ENCODE results near the gene GRM8. TPM values are rescaled to one million over a fixed set of nuclear protein-coding genes. Genes with fewer than 3 reads are reported as not detected.

GRM8 gene
- total and polyA plus RNA-seq, 10 of the 15 experiments (the other 5 are each of a cell fraction or from before 2014, with no cell fraction given) = 0.33 to 7.1 (median 0.45) TPM; not detected in 2

DNA sequence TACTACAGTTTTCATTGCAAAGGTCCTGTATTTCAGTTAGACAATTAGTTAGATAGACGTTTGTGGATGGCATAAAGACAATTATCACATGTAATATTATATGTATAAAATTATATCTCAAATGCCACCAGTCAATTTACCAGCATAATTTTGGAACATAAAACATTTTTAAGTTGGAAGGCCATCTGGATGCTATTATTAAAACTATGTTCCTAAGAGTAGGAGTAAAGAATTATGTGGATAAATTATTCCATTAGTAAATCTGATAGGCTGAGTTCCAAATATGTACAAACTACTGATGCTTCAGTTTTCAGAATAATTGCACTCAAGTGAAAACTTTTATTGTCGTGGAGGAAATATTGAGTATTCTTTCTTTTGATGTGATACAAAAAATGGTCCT is 790.3 kb downstream of the GRM8 start:
- 50% methylated on average over 2 of the region's 2 CpGs for WGBS (ENCODE audit: insufficient coverage, insufficient replicate concordance, low lambda C conversion rate, missing lambda C conversion rate)
- no peak overlapping the region for H3K27ac ChIP-seq (ENCODE audit: control insufficient read depth, insufficient read depth)
- ATAC-seq = no peak
- no peak overlapping the region for H3K4me3 ChIP-seq
- CTCF ChIA-PET = no interaction called here
- no peaks in the 10 kb centered on the region for H3K27me3 ChIP-seq (replicated peaks in 1 of 2; ENCODE audit: control insufficient read depth in 2 of 2, insufficient read depth in 2 of 2, low read length in 1 of 2)
- FAIRE-seq = no peak
- H3K36me3 ChIP-seq (ENCODE audit: control insufficient read depth in 2 of 2, insufficient read depth in 2 of 2, low read length in 1 of 2) = no peaks in the 10 kb centered on the region
- no peaks in the 10 kb centered on the region for H4K20me1 ChIP-seq (ENCODE audit: control insufficient read depth, insufficient read depth)
- RAD21 ChIA-PET (ENCODE audit: unreplicated experiment) = interaction anchor here (1.0 kb wide), 2 partner anchors 9 to 12 kb away, joined by 3 read pairs; no protein-coding TSS in a partner anchor
- H3K9me3 ChIP-seq (replicated peaks; ENCODE audit: control insufficient read depth, insufficient read depth, low read length) = no peaks in the 10 kb centered on the region
- SMC1A ChIA-PET (ENCODE audit: uncharacterized antibody, unreplicated experiment) = interaction anchor here (0.9 to 1.6 kb wide), 2 partner anchors 9 to 266 kb away, joined by 4 read pairs; no protein-coding TSS in a partner anchor
- no peak overlapping the region for H3K9ac ChIP-seq (ENCODE audit: control insufficient read depth, insufficient read depth, low read length)
- in situ Hi-C loops (cut with MboI) = no loop called here
- H3K4me1 ChIP-seq (ENCODE audit: control insufficient read depth, insufficient read depth, low read length) = no peaks in the 10 kb centered on the region
- no TSS peak for BruUV-seq (replicated peaks)
- POLR2A ChIA-PET = no interaction called here
- H3K4me2 ChIP-seq (ENCODE audit: control insufficient read depth, insufficient read depth) = no peak overlapping the region
- H2AFZ ChIP-seq (ENCODE audit: control insufficient read depth, low read depth, low read length) = no peak overlapping the region
- DNase-seq (ENCODE audit: low read depth, low spot score) = no peak
- no peaks in the 10 kb centered on the region for H3K79me2 ChIP-seq (ENCODE audit: control insufficient read depth, insufficient read depth, low read length)
- intact Hi-C loops (cut with micrococcal nuclease; ENCODE audit: unreplicated experiment) = no loop called here
- no peak for TF ChIP-seq GATAD2B (conservative IDR thresholded peaks at IDR 0.05; ENCODE audit: low read depth)
- no peak for TF ChIP-seq MEF2B (IDR thresholded peaks at IDR 0.05; ENCODE audit: partially characterized antibody, poor library complexity, severe bottlenecking)
- no peak for TF ChIP-seq NRF1 (conservative IDR thresholded peaks at IDR 0.05; ENCODE audit: low read depth, low read length)
- TF ChIP-seq, protein P1, sequence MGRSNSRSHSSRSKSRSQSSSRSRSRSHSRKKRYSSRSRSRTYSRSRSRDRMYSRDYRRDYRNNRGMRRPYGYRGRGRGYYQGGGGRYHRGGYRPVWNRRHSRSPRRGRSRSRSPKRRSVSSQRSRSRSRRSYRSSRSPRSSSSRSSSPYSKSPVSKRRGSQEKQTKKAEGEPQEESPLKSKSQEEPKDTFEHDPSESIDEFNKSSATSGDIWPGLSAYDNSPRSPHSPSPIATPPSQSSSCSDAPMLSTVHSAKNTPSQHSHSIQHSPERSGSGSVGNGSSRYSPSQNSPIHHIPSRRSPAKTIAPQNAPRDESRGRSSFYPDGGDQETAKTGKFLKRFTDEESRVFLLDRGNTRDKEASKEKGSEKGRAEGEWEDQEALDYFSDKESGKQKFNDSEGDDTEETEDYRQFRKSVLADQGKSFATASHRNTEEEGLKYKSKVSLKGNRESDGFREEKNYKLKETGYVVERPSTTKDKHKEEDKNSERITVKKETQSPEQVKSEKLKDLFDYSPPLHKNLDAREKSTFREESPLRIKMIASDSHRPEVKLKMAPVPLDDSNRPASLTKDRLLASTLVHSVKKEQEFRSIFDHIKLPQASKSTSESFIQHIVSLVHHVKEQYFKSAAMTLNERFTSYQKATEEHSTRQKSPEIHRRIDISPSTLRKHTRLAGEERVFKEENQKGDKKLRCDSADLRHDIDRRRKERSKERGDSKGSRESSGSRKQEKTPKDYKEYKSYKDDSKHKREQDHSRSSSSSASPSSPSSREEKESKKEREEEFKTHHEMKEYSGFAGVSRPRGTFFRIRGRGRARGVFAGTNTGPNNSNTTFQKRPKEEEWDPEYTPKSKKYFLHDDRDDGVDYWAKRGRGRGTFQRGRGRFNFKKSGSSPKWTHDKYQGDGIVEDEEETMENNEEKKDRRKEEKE (IDR thresholded peaks at IDR 0.05) = no peak
- TF ChIP-seq, protein P2, sequence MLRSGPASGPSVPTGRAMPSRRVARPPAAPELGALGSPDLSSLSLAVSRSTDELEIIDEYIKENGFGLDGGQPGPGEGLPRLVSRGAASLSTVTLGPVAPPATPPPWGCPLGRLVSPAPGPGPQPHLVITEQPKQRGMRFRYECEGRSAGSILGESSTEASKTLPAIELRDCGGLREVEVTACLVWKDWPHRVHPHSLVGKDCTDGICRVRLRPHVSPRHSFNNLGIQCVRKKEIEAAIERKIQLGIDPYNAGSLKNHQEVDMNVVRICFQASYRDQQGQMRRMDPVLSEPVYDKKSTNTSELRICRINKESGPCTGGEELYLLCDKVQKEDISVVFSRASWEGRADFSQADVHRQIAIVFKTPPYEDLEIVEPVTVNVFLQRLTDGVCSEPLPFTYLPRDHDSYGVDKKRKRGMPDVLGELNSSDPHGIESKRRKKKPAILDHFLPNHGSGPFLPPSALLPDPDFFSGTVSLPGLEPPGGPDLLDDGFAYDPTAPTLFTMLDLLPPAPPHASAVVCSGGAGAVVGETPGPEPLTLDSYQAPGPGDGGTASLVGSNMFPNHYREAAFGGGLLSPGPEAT (IDR thresholded peaks at IDR 0.05; ENCODE audit: low read depth) = no peak
- no peak for TF ChIP-seq FOXM1 (IDR thresholded peaks at IDR 0.05; ENCODE audit: low read depth, low read length)
- TF ChIP-seq, protein P3, sequence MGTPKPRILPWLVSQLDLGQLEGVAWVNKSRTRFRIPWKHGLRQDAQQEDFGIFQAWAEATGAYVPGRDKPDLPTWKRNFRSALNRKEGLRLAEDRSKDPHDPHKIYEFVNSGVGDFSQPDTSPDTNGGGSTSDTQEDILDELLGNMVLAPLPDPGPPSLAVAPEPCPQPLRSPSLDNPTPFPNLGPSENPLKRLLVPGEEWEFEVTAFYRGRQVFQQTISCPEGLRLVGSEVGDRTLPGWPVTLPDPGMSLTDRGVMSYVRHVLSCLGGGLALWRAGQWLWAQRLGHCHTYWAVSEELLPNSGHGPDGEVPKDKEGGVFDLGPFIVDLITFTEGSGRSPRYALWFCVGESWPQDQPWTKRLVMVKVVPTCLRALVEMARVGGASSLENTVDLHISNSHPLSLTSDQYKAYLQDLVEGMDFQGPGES (IDR thresholded peaks at IDR 0.05) = no peak
- no peak for TF ChIP-seq SMC3 (IDR thresholded peaks at IDR 0.05; ENCODE audit: borderline replicate concordance, low read length)
- TF ChIP-seq BHLHE40 (IDR thresholded peaks at IDR 0.05; ENCODE audit: borderline replicate concordance in 1 of 2, low read depth in 2 of 2, low read length in 1 of 2) = no peak
- no peak for TF ChIP-seq RB1 (IDR thresholded peaks at IDR 0.05; ENCODE audit: borderline replicate concordance)
- TF ChIP-seq STAT3 (IDR thresholded peaks at IDR 0.05; ENCODE audit: low read depth, low read length) = no peak
- TF ChIP-seq, protein P4, sequence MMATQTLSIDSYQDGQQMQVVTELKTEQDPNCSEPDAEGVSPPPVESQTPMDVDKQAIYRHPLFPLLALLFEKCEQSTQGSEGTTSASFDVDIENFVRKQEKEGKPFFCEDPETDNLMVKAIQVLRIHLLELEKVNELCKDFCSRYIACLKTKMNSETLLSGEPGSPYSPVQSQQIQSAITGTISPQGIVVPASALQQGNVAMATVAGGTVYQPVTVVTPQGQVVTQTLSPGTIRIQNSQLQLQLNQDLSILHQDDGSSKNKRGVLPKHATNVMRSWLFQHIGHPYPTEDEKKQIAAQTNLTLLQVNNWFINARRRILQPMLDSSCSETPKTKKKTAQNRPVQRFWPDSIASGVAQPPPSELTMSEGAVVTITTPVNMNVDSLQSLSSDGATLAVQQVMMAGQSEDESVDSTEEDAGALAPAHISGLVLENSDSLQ (IDR thresholded peaks at IDR 0.05) = no peak
- TF ChIP-seq POLR2AphosphoS2 (IDR thresholded peaks at IDR 0.05; ENCODE audit: low read depth, low read length) = no peak
- TF ChIP-seq JUNB (IDR thresholded peaks at IDR 0.05) = no peak
- no peak for TF ChIP-seq TAF1 (IDR thresholded peaks at IDR 0.05; ENCODE audit: borderline replicate concordance, low read depth, low read length)
- TF ChIP-seq ZNF622 (IDR thresholded peaks at IDR 0.05) = no peak
- TF ChIP-seq, protein P5, sequence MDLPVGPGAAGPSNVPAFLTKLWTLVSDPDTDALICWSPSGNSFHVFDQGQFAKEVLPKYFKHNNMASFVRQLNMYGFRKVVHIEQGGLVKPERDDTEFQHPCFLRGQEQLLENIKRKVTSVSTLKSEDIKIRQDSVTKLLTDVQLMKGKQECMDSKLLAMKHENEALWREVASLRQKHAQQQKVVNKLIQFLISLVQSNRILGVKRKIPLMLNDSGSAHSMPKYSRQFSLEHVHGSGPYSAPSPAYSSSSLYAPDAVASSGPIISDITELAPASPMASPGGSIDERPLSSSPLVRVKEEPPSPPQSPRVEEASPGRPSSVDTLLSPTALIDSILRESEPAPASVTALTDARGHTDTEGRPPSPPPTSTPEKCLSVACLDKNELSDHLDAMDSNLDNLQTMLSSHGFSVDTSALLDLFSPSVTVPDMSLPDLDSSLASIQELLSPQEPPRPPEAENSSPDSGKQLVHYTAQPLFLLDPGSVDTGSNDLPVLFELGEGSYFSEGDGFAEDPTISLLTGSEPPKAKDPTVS (IDR thresholded peaks at IDR 0.05; ENCODE audit: low read depth, low read length) = no peak

All from GM12878 (cell line).